GM23248 (cell line): Measurements from ENCODE around the gene ADAM12. TPM values are rescaled to one million over a fixed set of nuclear protein-coding genes. Genes with fewer than 3 reads are reported as not detected.
A peak's percentile ranks its signal among the peaks of the same experiment; 100 is the strongest.

ENCODE experiments used
- DNase-seq: peaks from one replicate; pipeline ENCODE4 v3.0.0-alpha.2; 2015
- H2AFZ ChIP-seq: fragments of 200-600 bp; sonication (generic); 2 replicates; pipeline ENCODE4 v1.6.1; 2016; ENCODE audit warnings: antibody characterized with exemption
- H3F3A ChIP-seq: fragments of 200-600 bp; sonication (generic); 2 replicates; pipeline ENCODE4 v1.6.1; 2016; ENCODE audit warnings: mild to moderate bottlenecking, antibody characterized with exemption, mixed run types; ENCODE audit not compliant: insufficient read depth
- H3K27ac ChIP-seq: fragments of 200-600 bp; sonication (generic); 2 replicates; pipeline ENCODE4 v1.5.1; 2016; ENCODE audit warnings: mild to moderate bottlenecking
- H3K27me3 ChIP-seq: fragments of 200-600 bp; sonication (generic); replicated peaks from 2 replicates; pipeline ENCODE4 v1.6.1; 2016; ENCODE audit warnings: mild to moderate bottlenecking; ENCODE audit not compliant: insufficient read depth
- H3K36me3 ChIP-seq: fragments of 200-600 bp; sonication (generic); 2 replicates; pipeline ENCODE4 v1.6.1; 2016; ENCODE audit warnings: low read depth, mild to moderate bottlenecking
- H3K4me1 ChIP-seq: fragments of 200-600 bp; sonication (generic); 2 replicates; pipeline ENCODE4 v1.6.1; 2016; ENCODE audit warnings: mild to moderate bottlenecking; ENCODE audit not compliant: insufficient read depth
- H3K4me2 ChIP-seq: fragments of 200-600 bp; sonication (generic); one replicate; pipeline ENCODE4 v1.6.1; 2016; ENCODE audit warnings: mild to moderate bottlenecking; ENCODE audit not compliant: unreplicated experiment
- H3K4me3 ChIP-seq: fragments of 200-600 bp; sonication (generic); 2 replicates; pipeline ENCODE4 v1.5.1; 2016; ENCODE audit warnings: mild to moderate bottlenecking
- H3K79me2 ChIP-seq: fragments of 200-600 bp; sonication (generic); 2 replicates; pipeline ENCODE4 v1.6.1; 2016; ENCODE audit warnings: mild to moderate bottlenecking; ENCODE audit not compliant: insufficient read depth
- H3K9ac ChIP-seq: fragments of 200-600 bp; sonication (generic); 2 replicates; pipeline ENCODE4 v1.6.1; 2016; ENCODE audit warnings: mild to moderate bottlenecking
- H3K9me2 ChIP-seq: fragments of 200-600 bp; sonication (generic); 2 replicates; pipeline ENCODE4 v1.6.1; 2016; ENCODE audit warnings: mixed run types, mild to moderate bottlenecking, moderate library complexity; ENCODE audit not compliant: insufficient read depth
- H3K9me3 ChIP-seq: fragments of 200-600 bp; sonication (generic); one replicate; pipeline ENCODE4 v1.6.1; 2017; ENCODE audit warnings: low read depth
- H4K20me1 ChIP-seq: fragments of 200-600 bp; sonication (generic); 2 replicates; pipeline ENCODE4 v1.6.0; 2016; ENCODE audit not compliant: insufficient read depth
- EZH2 ChIP-seq: fragments of 200-600 bp; sonication (generic); IDR thresholded peaks from 2 replicates; pipeline ENCODE4 v1.6.1; 2018; ENCODE audit warnings: antibody characterized with exemption, mild to moderate bottlenecking; ENCODE audit not compliant: insufficient read depth, poor library complexity, severe bottlenecking
- EZH2phosphoT487 ChIP-seq: fragments of 200-600 bp; sonication (generic); IDR thresholded peaks from 2 replicates; pipeline ENCODE4 v1.6.1; 2018; ENCODE audit warnings: antibody characterized with exemption, moderate library complexity, mild to moderate bottlenecking, low read depth; ENCODE audit not compliant: insufficient read depth
- WGBS, 2 experiments: methylation state at CpG; one replicate each; pipeline ENCODE4 v1.1.6; 2015 to 2017; ENCODE audit warnings: low lambda C conversion rate in 2 of 2, low coverage in 1 of 2; ENCODE audit errors: missing lambda C conversion rate in 2 of 2; 5-methylcytosine and 5-hydroxymethylcytosine counted together
- in situ Hi-C: fragments of 300-500 bp; cut with MboI; formaldehyde crosslinking; loops from 2 replicates; pipeline ENCODE4 v1.15.0; 2020
- polyA plus RNA-seq: library from polyadenylated mRNA; unstranded; fragments of >200 nt; fragmentation: Nextera tagmentation; extraction: Ambion mirVana; gene quantifications from 2 replicates; pipeline ENCODE4 v1.2.1, GENCODE V29; 2016
- total RNA-seq: library from RNA; depleted of rRNA; stranded (reverse); fragments of >200 nt; shearing (Covaris generic); gene quantifications from 2 replicates; pipeline ENCODE4 v1.2.3, GENCODE V29; 2014

ADAM12 gene
- total and polyA plus RNA-seq, 2 experiments from 2014 or later: 58.4 to 127 TPM

DNA sequence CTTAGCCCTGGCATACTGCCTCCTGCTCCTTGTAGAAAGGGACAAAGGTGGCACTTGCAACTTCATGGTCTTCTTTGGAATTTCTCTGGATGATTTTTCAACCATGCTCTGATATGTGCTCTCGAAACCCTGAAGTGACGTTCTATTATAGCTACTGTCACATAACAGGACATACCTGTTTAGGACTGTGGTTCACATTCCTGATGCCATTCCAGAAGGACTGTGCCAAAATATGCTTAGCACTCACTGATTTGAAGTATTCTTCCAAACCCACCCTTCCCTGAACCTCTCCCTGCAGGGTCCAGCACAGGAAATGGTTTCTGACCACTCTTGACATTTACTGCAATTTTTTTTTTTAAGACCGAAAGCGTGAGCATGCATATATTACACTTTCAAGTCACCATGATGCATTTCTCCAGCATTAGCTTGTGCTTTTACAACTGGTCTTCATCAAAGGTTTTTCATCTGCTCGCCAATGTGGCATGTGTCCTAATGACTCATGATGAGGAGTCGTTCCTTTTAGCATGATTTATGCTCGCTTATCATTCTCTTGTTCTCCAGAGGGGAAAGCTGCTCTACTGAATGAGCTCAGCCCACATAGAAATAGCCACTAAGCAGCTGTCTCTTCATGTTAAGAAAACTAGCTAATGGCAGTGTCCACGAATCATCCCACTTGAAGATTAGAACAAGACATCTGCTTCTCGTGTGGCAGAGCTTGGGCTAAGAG is 135.2 kb downstream of the ADAM12 start:
- no peaks in the 10 kb centered on the region for H3K9me3 ChIP-seq
- peaks cover 35% of the 10 kb centered on the region for H3K4me1 ChIP-seq
- no peaks in the 10 kb centered on the region for H4K20me1 ChIP-seq
- H3K9ac ChIP-seq: peak overlapping the region; percentile 61
- no peak overlapping the region for H3K4me3 ChIP-seq
- no peaks in the 10 kb centered on the region for H3K27me3 ChIP-seq
- H3K9me2 ChIP-seq: peaks cover 7% of the 10 kb centered on the region; the same call in 1 of the 2 replicates
- peaks cover 54% of the 10 kb centered on the region for H3F3A ChIP-seq
- in situ Hi-C loops: no loop called here
- peak overlapping the region; percentile 45 for H3K4me2 ChIP-seq
- peak overlapping the region; percentile 87 for H3K27ac ChIP-seq
- no peak overlapping the region for H2AFZ ChIP-seq
- no peak for TF ChIP-seq EZH2
- peak; percentile 89; the same call in 1 of the 2 replicates for TF ChIP-seq EZH2phosphoT487
- DNase-seq: peak; percentile 97
- peaks cover 30% of the 10 kb centered on the region; the same call in 1 of the 2 replicates for H3K79me2 ChIP-seq
- WGBS, 2 experiments: 0 to 1% methylated on average over 9 of the region's 9 CpGs
- 0 out of 2 replicates have a peak, but pooled peaks cover 4% of the 10 kb centered on the region for H3K36me3 ChIP-seq

DNA sequence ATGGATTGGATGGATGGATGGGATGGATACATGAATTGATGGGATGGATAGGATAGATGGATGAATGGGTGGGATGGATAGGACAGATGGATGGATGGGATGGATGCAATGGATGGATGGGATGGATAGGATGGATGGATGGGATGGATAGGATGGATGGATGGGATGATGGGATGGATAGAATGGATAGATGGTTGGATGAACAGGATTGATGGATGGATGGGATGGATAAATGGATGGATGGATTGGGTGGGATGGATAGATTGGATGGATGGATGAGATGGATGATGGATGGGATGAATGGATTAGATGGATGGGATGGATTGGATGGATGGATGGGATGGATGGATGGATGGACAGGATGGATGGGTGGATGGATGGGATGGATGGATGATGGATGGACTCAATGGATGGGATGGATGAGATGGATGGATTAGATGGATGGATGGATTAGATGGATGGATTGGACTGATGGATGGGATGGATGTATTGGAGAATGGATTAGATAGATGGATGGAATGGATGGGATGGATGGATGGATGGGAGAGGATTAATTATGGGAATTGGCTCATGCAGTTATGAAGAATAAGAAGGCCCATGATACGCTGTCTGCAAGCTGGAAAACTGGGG is 136.4 kb downstream of the ADAM12 start:
- Histone ChIP-seq H3K27ac (no peak overlapping the region), H4K20me1 (no peaks in the 10 kb centered on the region), H3F3A (peaks cover 62% of the 10 kb centered on the region), H3K27me3 (no peaks in the 10 kb centered on the region), H3K4me3 (no peak overlapping the region), H2AFZ (no peak overlapping the region), H3K9me2 (peaks cover 7% of the 10 kb centered on the region; the same call in 1 of the 2 replicates), H3K4me2 (no peak overlapping the region), H3K9ac (no peak overlapping the region), H3K4me1 (peaks cover 41% of the 10 kb centered on the region), H3K36me3 (0 out of 2 replicates have a peak, but pooled peaks cover 4% of the 10 kb centered on the region), H3K79me2 (peaks cover 23% of the 10 kb centered on the region; the same call in 1 of the 2 replicates), H3K9me3 (no peaks in the 10 kb centered on the region)
- TF ChIP-seq EZH2 (no peak), EZH2phosphoT487 (no peak)
- no peak for DNase-seq
- in situ Hi-C loops: no loop called here
- WGBS, 2 experiments: 96 to 100% methylated on average over 1 of the region's 1 CpG

DNA sequence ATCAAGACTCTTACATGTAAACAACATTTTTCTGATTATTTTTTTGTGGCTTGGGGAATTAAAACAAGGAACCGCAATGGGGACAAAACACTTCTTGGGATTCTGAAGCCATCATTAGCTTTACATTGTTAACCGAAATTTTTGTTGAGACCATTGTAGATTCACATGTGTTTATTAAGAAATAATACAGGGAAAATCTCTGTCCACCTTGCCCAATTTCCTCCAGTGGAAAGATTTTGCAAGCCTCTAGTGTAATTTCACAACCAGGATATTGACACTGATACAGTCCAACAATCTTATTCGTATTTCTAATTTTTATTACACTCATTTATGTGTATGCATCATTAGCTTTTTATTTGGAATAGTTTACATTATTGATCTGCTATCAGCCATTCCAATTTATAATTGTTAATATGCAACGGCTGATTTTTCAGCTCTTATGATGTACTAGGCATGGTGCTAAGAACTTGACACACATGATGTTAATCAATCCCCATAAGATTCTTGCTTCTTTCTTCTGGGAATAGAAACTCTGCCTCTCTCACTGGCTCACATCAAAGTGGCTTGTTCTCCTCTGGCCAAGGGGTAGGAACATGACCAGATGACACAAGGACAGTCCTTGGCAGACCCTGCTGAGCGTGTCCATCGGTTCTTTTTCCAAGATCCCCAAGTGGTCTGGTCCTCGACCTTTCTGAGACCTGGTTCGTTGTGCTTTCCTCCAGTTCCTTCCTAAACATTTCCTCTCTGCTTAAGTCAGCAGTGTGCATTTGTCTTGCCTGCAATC is 137.6 kb downstream of the ADAM12 start:
- Histone ChIP-seq H3K4me2 (no peak overlapping the region), H3K9me2 (peaks cover 7% of the 10 kb centered on the region; the same call in 1 of the 2 replicates), H3K9me3 (no peaks in the 10 kb centered on the region), H3K27me3 (no peaks in the 10 kb centered on the region), H2AFZ (no peak overlapping the region), H3K79me2 (peaks cover 16% of the 10 kb centered on the region), H3F3A (peaks cover 73% of the 10 kb centered on the region), H3K27ac (0 out of 2 replicates have a peak overlapping the region, but pooled peaks have one; percentile 2), H3K9ac (no peak overlapping the region), H3K4me1 (peaks cover 53% of the 10 kb centered on the region), H3K4me3 (no peak overlapping the region), H3K36me3 (0 out of 2 replicates have a peak, but pooled peaks cover 4% of the 10 kb centered on the region), H4K20me1 (no peaks in the 10 kb centered on the region)
- TF ChIP-seq EZH2phosphoT487 (no peak), EZH2 (no peak)
- DNase-seq: peak; percentile 61
- in situ Hi-C loops: no loop called here
- WGBS, 2 experiments: 53 to 54% methylated on average over 8 of the region's 8 CpGs

DNA sequence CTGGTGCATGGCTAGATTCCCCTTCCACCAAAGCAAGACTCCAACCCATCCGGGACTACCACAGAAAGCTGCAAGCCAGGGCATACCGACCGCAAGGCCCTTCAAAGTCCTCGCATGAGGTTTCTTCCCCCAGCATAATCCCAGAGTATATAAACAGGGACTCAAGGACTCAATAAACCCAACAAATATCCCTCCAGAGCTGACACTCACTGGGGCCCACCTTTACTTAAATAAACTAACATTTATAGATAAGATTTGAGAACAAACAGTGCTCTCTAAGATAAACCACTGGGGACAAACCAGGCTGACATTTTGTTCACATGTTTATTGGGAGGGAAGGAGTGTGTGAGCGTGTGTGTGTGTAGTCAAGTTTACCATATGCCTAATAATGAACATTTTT is 138.2 kb downstream of the ADAM12 start:
- Histone ChIP-seq H3K4me1 (peaks cover 60% of the 10 kb centered on the region), H3K9me3 (no peaks in the 10 kb centered on the region), H4K20me1 (no peaks in the 10 kb centered on the region), H3F3A (peaks cover 76% of the 10 kb centered on the region), H3K79me2 (peaks cover 20% of the 10 kb centered on the region), H3K9ac (no peak overlapping the region), H3K4me2 (no peak overlapping the region), H3K4me3 (no peak overlapping the region), H3K27me3 (no peaks in the 10 kb centered on the region), H2AFZ (no peak overlapping the region), H3K27ac (0 out of 2 replicates have a peak overlapping the region, but pooled peaks have one; percentile 2), H3K36me3 (0 out of 2 replicates have a peak, but pooled peaks cover 4% of the 10 kb centered on the region), H3K9me2 (peaks cover 7% of the 10 kb centered on the region; the same call in 1 of the 2 replicates)
- 90 to 94% methylated on average over 5 of the region's 5 CpGs for WGBS, 2 experiments
- in situ Hi-C loops: no loop called here
- TF ChIP-seq EZH2phosphoT487: no peak
- no peak for TF ChIP-seq EZH2
- DNase-seq: no peak
